Measurements from ENCODE around the gene FREM1. TPM values are rescaled to one million over a fixed set of nuclear protein-coding genes. Genes with fewer than 3 reads are reported as not detected.

FREM1 gene
- total and polyA plus RNA-seq, 2 of the 4 experiments (the other 2 are of a cell fraction), result under 0.01 TPM; not detected in 1

DNA sequence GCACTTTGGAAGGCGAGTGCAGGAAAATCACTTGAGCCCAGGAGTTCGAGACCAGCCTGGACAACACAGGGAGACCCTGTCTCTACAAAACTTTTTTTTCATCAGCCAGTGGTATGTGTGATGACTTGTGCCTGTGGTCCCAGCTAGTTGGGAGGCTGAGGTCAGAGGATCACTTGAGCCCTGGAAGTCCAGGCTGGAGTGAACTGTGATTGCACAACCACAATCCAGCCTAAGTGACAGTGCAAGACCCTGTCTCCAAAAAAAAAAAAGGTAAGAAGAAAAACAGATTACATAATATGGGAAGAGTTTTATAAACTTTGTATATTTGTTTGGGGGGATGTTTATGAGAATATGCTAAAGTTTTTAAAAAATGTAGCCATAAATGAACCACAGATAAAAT, 111.2 kb downstream of the FREM1 start:
- ATAC-seq (ENCODE audit: low read depth), result no peak
- Histone ChIP-seq H3K4ac (ENCODE audit: low read depth, low read length) (no peak overlapping the region), H3K4me2 (ENCODE audit: low read depth, low read length) (no peak overlapping the region), H2BK120ac (ENCODE audit: low read depth, low read length) (no peak overlapping the region), H3K9me3 (ENCODE audit: control insufficient read depth, insufficient read depth, low read length) (no peaks in the 10 kb centered on the region), H3K18ac (ENCODE audit: low read depth, low read length) (no peak overlapping the region), H3K9ac (ENCODE audit: low read depth, low read length) (no peak overlapping the region), H3K27me3 (ENCODE audit: control insufficient read depth, insufficient read depth, low read length) (no peaks in the 10 kb centered on the region), H4K8ac (ENCODE audit: low read depth in 2 of 2, low read length in 2 of 2) (no peak overlapping the region), H3K36me3 (ENCODE audit: control insufficient read depth, insufficient read depth, low read length) (no peaks in the 10 kb centered on the region), H2AFZ (replicated peaks; ENCODE audit: low read length, poor library complexity) (no peak overlapping the region), H2AK9ac (replicated peaks; ENCODE audit: low read depth, low read length, poor library complexity) (no peak overlapping the region), H2BK20ac (ENCODE audit: low read depth, low read length) (no peak overlapping the region), H3K79me1 (ENCODE audit: low read depth in 1 of 2, low read length in 2 of 2) (no peaks in the 10 kb centered on the region), H3K4me3 (ENCODE audit: insufficient read depth, low read depth, low read length) (no peak overlapping the region), H4K5ac (ENCODE audit: low read depth, low read length) (no peak overlapping the region), H4K91ac (ENCODE audit: insufficient read depth, low read depth, low read length) (no peak overlapping the region), H3K27ac (ENCODE audit: insufficient read depth, low read length) (no peak overlapping the region), H3K4me1 (ENCODE audit: control insufficient read depth, insufficient read depth, low read length) (no peaks in the 10 kb centered on the region), H3K23ac (ENCODE audit: low read depth, low read length) (no peak overlapping the region), H2BK5ac (ENCODE audit: low read depth, low read length, poor library complexity, severe bottlenecking) (no peak overlapping the region), H2AK5ac (ENCODE audit: low read depth, low read length) (no peak overlapping the region), H3K9me1 (ENCODE audit: insufficient read depth, low read length) (no peaks in the 10 kb centered on the region), H3K56ac (ENCODE audit: extremely low read depth, insufficient read depth, low read length) (no peak overlapping the region), H2BK15ac (ENCODE audit: low read depth, low read length) (no peak overlapping the region), H4K20me1 (ENCODE audit: insufficient read depth, low read length) (no peaks in the 10 kb centered on the region), H3K14ac (replicated peaks; ENCODE audit: low read depth, low read length) (no peak overlapping the region)
- ChIA-PET CTCF (no interaction called here), POLR2A (ENCODE audit: unreplicated experiment) (no interaction called here)
- WGBS, 2 experiments (ENCODE audit: extremely low coverage in 2 of 2, insufficient read length in 1 of 2), result 100% methylated on average over 1 of the region's 2 CpGs; no CpG with 5 or more reads in 1 of the 2 experiments
- intact Hi-C loops (cut with micrococcal nuclease) (no loop called here), in situ Hi-C loops (cut with MboI; ENCODE audit: low sequenced_read_pairs) (no loop called here), dilution Hi-C loops (cut with HindIII; ENCODE audit: low sequenced_read_pairs, unreplicated experiment) (no loop called here)
- no TSS peak for BruUV-seq (replicated peaks)
- TF ChIP-seq CEBPB (IDR thresholded peaks at IDR 0.05; ENCODE audit: low read depth, low read length) (peak; percentile 56), RAD21 (IDR thresholded peaks at IDR 0.05; ENCODE audit: low read length) (no peak)
- DNase-seq, result no peak

All from IMR-90 (cell line).